ENCODE measurements around the gene ECE1.

Gene ECE1

DNA sequence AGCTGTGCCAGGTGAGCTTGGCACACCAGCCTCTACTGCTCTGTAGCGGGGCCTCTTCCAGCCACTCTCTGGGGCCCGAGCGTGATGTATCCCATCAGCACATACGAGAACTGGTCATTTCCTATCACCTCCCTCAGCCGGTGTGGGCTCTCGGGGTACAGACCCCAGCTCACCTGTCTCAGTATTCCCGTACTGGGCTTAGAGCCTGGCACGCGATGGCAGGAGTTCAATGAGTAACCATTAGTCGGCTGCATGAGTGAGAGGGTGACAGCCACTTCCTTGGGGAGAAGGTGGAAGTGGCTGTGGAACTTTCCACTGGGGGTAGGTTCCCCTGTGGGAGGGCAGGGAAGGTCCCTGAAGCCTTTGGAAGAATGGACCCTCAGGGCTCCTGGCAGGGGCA, 46.1 kb downstream of the ECE1 start:
- Histone ChIP-seq H3K9me3 (ENCODE audit: control insufficient read depth, low read length) (no peaks in the 10 kb centered on the region), H3K9ac (ENCODE audit: low read length) (no peak overlapping the region), H3K4me1 (ENCODE audit: control insufficient read depth, insufficient read depth, low read length) (no peaks in the 10 kb centered on the region), H3K4me3 (ENCODE audit: low read length) (no peak overlapping the region), H3K36me3 (ENCODE audit: control insufficient read depth, insufficient read depth, low read length) (peaks cover 4% of the 10 kb centered on the region), H3K27me3 (ENCODE audit: control insufficient read depth, insufficient read depth, low read length) (no peaks in the 10 kb centered on the region)

GRCh38 chr1:21242846-21243245, 47.4 kb downstream of the ECE1 start:
- Histone ChIP-seq H3K4me3 (ENCODE audit: low read length) (no peak overlapping the region), H3K36me3 (ENCODE audit: control insufficient read depth, insufficient read depth, low read length) (peaks cover 6% of the 10 kb centered on the region), H3K4me1 (ENCODE audit: control insufficient read depth, insufficient read depth, low read length) (no peaks in the 10 kb centered on the region), H3K27me3 (ENCODE audit: control insufficient read depth, insufficient read depth, low read length) (no peaks in the 10 kb centered on the region), H3K9ac (ENCODE audit: low read length) (no peak overlapping the region), H3K9me3 (ENCODE audit: control insufficient read depth, low read length) (no peaks in the 10 kb centered on the region)

- Histone ChIP-seq H3K4me1 (ENCODE audit: control insufficient read depth, insufficient read depth, low read length) (no peaks in the 10 kb centered on the region), H3K9me3 (ENCODE audit: control insufficient read depth, low read length) (no peaks in the 10 kb centered on the region), H3K4me3 (ENCODE audit: low read length) (no peak overlapping the region), H3K9ac (ENCODE audit: low read length) (no peak overlapping the region), H3K27me3 (ENCODE audit: control insufficient read depth, insufficient read depth, low read length) (no peaks in the 10 kb centered on the region), H3K36me3 (ENCODE audit: control insufficient read depth, insufficient read depth, low read length) (peaks cover 11% of the 10 kb centered on the region)
Observed at GRCh38 chr1:21241771-21242581, 48.3 kb downstream of the ECE1 start.

DNA sequence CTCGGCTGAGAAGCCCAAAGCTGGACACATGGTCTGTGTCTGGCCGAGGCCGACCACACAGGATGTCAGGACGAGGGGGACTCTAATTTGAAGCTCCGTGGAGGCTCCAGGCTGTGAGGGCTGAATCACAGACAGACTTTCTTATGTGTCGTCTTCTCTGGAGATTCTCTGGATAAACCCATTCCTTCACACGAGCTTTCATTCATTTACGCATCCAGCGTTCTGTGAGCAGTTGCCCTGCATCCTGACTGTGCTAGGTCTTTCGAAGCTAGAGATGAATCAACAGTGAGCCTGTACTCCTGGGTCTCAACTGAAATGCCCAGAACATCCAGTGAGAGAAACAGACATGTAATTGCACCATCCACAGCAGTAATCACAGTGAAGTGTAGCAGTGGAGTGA, 49.6 kb downstream of the ECE1 start:
- H3K9ac ChIP-seq (ENCODE audit: low read length) = no peak overlapping the region
- no peak overlapping the region for H3K4me3 ChIP-seq (ENCODE audit: low read length)
- H3K36me3 ChIP-seq (ENCODE audit: control insufficient read depth, insufficient read depth, low read length) = peaks cover 11% of the 10 kb centered on the region
- no peaks in the 10 kb centered on the region for H3K9me3 ChIP-seq (ENCODE audit: control insufficient read depth, low read length)
- H3K27me3 ChIP-seq (ENCODE audit: control insufficient read depth, insufficient read depth, low read length) = no peaks in the 10 kb centered on the region
- no peaks in the 10 kb centered on the region for H3K4me1 ChIP-seq (ENCODE audit: control insufficient read depth, insufficient read depth, low read length)

DNA sequence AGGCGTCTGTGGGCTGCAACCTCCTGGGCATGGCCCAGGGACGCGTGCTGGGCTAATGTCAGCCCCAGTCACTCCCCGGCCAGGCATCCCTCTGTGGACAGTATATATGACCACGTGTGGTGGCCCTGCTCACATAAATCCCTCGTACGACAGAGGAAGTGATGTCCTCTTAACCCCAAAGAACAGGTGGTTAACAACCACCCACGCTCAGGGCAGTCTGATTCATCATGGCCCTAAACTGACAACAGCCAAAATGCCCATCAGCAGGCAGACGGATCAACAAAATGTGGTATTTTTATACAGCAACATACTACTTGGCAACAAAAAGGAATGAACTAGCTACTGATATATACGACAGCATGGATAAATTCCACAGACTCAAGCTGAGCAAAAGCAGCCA, 51.0 kb downstream of the ECE1 start:
- H3K4me3 ChIP-seq (ENCODE audit: low read length) = no peak overlapping the region
- no peaks in the 10 kb centered on the region for H3K9me3 ChIP-seq (ENCODE audit: control insufficient read depth, low read length)
- no peaks in the 10 kb centered on the region for H3K27me3 ChIP-seq (ENCODE audit: control insufficient read depth, insufficient read depth, low read length)
- H3K9ac ChIP-seq (ENCODE audit: low read length) = no peak overlapping the region
- H3K36me3 ChIP-seq (ENCODE audit: control insufficient read depth, insufficient read depth, low read length) = peaks cover 7% of the 10 kb centered on the region
- H3K4me1 ChIP-seq (ENCODE audit: control insufficient read depth, insufficient read depth, low read length) = no peaks in the 10 kb centered on the region

DNA sequence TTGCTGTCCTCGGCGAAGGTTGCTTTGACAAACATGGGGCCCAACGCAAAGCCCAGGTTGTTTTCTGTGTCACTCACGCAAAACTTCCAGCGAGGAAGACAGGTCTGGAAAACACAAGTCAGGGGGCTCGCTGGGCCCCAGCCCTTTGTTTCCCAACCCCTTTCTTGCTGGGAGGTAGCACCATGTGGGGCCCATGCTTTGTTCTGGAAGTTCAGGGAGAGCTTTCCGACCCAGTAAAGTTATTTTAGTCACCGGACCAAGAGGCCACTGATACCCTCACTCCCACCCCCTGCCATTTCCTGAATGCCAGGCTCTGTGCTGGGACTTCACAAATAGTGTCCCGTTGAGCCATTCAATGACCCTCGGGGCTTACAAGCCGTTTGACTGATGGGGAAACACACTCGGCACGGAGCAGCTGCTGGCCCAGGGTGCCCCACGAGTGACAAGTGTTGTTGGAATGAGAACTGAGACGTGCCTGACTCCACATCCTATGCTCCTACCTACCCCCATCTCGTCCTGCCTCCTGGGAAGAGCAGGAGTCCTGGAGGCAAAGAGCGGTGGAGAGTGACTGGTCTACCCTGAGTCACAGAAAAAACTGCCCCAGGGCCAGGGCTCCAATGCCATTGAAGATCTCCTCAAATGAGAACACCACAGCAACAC, 52.0 kb downstream of the ECE1 start:
- Histone ChIP-seq H3K4me1 (ENCODE audit: control insufficient read depth, insufficient read depth, low read length) (no peaks in the 10 kb centered on the region), H3K9me3 (ENCODE audit: control insufficient read depth, low read length) (no peaks in the 10 kb centered on the region), H3K4me3 (ENCODE audit: low read length) (no peak overlapping the region), H3K36me3 (ENCODE audit: control insufficient read depth, insufficient read depth, low read length) (peaks cover 7% of the 10 kb centered on the region), H3K27me3 (ENCODE audit: control insufficient read depth, insufficient read depth, low read length) (no peaks in the 10 kb centered on the region), H3K9ac (ENCODE audit: low read length) (no peak overlapping the region)

GRCh38 chr1:21237446-21238088, 52.7 kb downstream of the ECE1 start:
- Histone ChIP-seq H3K9me3 (ENCODE audit: control insufficient read depth, low read length) (no peaks in the 10 kb centered on the region), H3K36me3 (ENCODE audit: control insufficient read depth, insufficient read depth, low read length) (peaks cover 7% of the 10 kb centered on the region)

GRCh38 chr1:21236178-21236577, 54.1 kb downstream of the ECE1 start:
- Histone ChIP-seq H3K4me1 (ENCODE audit: control insufficient read depth, insufficient read depth, low read length) (no peaks in the 10 kb centered on the region), H3K9ac (ENCODE audit: low read length) (no peak overlapping the region), H3K4me3 (ENCODE audit: low read length) (no peak overlapping the region), H3K27me3 (ENCODE audit: control insufficient read depth, insufficient read depth, low read length) (no peaks in the 10 kb centered on the region), H3K9me3 (ENCODE audit: control insufficient read depth, low read length) (no peaks in the 10 kb centered on the region), H3K36me3 (ENCODE audit: control insufficient read depth, insufficient read depth, low read length) (peaks cover 7% of the 10 kb centered on the region)

More at GRCh38 chr1:21237446-21238088, 52.7 kb downstream of the ECE1 start:
- Histone ChIP-seq H3K9ac (ENCODE audit: low read length) (no peak overlapping the region), H3K4me3 (ENCODE audit: low read length) (no peak overlapping the region), H3K27me3 (ENCODE audit: control insufficient read depth, insufficient read depth, low read length) (no peaks in the 10 kb centered on the region), H3K4me1 (ENCODE audit: control insufficient read depth, insufficient read depth, low read length) (no peaks in the 10 kb centered on the region)

GRCh38 chr1:21234779-21235178, 55.5 kb downstream of the ECE1 start:
- Histone ChIP-seq H3K4me1 (ENCODE audit: control insufficient read depth, insufficient read depth, low read length) (no peaks in the 10 kb centered on the region), H3K36me3 (ENCODE audit: control insufficient read depth, insufficient read depth, low read length) (peaks cover 7% of the 10 kb centered on the region), H3K9me3 (ENCODE audit: control insufficient read depth, low read length) (no peaks in the 10 kb centered on the region), H3K9ac (ENCODE audit: low read length) (no peak overlapping the region), H3K4me3 (ENCODE audit: low read length) (no peak overlapping the region), H3K27me3 (ENCODE audit: control insufficient read depth, insufficient read depth, low read length) (no peaks in the 10 kb centered on the region)

DNA sequence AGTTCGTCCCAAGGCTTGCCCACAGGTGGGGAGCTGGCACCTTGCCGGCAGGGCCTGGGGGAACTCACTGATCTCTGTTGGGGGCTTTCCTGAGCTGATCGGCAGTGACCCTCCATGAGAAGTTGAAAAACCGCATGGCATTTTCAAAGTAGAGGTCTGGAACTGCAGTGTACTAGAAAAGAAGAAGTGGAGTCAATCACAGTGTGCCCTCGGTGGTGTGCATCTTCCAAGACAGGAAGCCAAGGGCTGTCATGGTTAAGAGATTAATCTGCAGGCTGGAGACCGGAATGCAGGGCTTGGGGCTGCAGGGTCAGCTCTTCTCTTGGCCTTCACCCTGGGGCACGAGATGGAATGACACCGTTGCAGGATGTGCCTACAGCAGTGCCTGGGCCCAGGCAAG, 56.8 kb downstream of the ECE1 start:
- Histone ChIP-seq H3K9ac (ENCODE audit: low read length) (no peak overlapping the region), H3K4me3 (ENCODE audit: low read length) (no peak overlapping the region), H3K4me1 (ENCODE audit: control insufficient read depth, insufficient read depth, low read length) (no peaks in the 10 kb centered on the region), H3K36me3 (ENCODE audit: control insufficient read depth, insufficient read depth, low read length) (peaks cover 7% of the 10 kb centered on the region), H3K27me3 (ENCODE audit: control insufficient read depth, insufficient read depth, low read length) (no peaks in the 10 kb centered on the region), H3K9me3 (ENCODE audit: control insufficient read depth, low read length) (no peaks in the 10 kb centered on the region)

- no peaks in the 10 kb centered on the region for H3K36me3 ChIP-seq (ENCODE audit: control insufficient read depth, insufficient read depth, low read length)
Observed at GRCh38 chr1:21232044-21232443, 58.2 kb downstream of the ECE1 start.

More at GRCh38 chr1:21232044-21232443, 58.2 kb downstream of the ECE1 start:
- Histone ChIP-seq H3K4me3 (ENCODE audit: low read length) (no peak overlapping the region), H3K9ac (ENCODE audit: low read length) (no peak overlapping the region), H3K4me1 (ENCODE audit: control insufficient read depth, insufficient read depth, low read length) (no peaks in the 10 kb centered on the region), H3K9me3 (ENCODE audit: control insufficient read depth, low read length) (no peaks in the 10 kb centered on the region), H3K27me3 (ENCODE audit: control insufficient read depth, insufficient read depth, low read length) (no peaks in the 10 kb centered on the region)

Measured in mucosa of stomach (tissue), 1 donor.